Fibroblast of the aortic adventitia (primary cell): ENCODE results near the gene PLA2G4F. TPM values are rescaled to one million over a fixed set of nuclear protein-coding genes. Genes with fewer than 3 reads are reported as not detected.

ENCODE experiments used
- DNase-seq: peaks from one replicate; pipeline ENCODE4 v3.0.0-alpha.2; 2010; ENCODE audit warnings: low read depth
- H3K4me3 ChIP-seq: 2 replicates; pipeline ENCODE4 v1.5.1; 2011; ENCODE audit warnings: low read depth, mild to moderate bottlenecking, control low read depth, low read length, moderate library complexity
- total RNA-seq: library from RNA; depleted of rRNA; stranded (reverse); fragments of >200 nt; gene quantifications from 2 replicates; pipeline ENCODE4 v1.2.3, GENCODE V29; 2012; ENCODE audit warnings: low replicate concordance
- TF ChIP-seq, protein P1 (sequence below): IDR thresholded peaks from 2 replicates; pipeline ENCODE4 v1.5.1; 2011; ENCODE audit warnings: mild to moderate bottlenecking, low read length, control low read depth, inconsistent platforms; ENCODE audit not compliant: insufficient read depth

Gene PLA2G4F
- total RNA-seq, 1 donor, result not detected

DNA sequence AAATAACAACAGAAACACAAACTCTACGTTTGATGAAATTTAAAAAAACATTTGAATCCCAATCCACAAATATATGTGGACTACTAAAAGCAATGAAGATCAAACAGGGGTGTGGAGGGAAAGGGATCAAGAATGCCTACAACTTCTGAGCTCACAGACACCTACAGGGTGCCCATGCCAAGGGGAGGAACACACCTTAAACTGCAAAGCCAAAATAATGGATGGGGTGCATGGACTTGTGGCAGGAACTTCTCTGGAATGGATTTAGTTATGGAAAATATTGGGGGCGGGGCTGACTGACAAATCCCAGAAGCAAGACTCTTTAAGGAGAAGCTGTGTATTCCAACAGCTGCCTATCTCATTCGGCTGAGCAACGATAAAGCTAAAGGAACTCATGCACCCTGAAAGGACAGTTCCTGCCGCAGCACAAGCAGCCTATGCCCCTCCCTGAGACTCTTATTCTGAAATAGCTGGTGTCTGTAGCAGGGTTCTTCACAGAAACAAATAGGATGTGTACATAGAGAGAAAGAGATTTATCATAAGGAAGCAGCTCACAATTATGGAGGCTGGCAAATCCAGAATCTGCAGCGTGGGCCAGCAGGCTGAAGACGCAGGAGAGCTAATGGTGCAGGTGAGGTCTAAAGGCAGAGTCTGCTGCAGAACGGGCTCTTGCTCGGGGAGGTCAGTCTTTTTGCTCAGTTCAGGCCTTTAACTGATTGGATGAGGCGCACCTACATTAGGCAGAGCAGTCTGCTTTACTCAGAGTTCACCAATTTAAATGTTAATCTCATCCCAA, 37.6 kb downstream of the PLA2G4F start:
- TF ChIP-seq, protein P1, sequence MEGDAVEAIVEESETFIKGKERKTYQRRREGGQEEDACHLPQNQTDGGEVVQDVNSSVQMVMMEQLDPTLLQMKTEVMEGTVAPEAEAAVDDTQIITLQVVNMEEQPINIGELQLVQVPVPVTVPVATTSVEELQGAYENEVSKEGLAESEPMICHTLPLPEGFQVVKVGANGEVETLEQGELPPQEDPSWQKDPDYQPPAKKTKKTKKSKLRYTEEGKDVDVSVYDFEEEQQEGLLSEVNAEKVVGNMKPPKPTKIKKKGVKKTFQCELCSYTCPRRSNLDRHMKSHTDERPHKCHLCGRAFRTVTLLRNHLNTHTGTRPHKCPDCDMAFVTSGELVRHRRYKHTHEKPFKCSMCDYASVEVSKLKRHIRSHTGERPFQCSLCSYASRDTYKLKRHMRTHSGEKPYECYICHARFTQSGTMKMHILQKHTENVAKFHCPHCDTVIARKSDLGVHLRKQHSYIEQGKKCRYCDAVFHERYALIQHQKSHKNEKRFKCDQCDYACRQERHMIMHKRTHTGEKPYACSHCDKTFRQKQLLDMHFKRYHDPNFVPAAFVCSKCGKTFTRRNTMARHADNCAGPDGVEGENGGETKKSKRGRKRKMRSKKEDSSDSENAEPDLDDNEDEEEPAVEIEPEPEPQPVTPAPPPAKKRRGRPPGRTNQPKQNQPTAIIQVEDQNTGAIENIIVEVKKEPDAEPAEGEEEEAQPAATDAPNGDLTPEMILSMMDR, result no peak
- DNase-seq, result no peak
- H3K4me3 ChIP-seq, result no peak overlapping the region

DNA sequence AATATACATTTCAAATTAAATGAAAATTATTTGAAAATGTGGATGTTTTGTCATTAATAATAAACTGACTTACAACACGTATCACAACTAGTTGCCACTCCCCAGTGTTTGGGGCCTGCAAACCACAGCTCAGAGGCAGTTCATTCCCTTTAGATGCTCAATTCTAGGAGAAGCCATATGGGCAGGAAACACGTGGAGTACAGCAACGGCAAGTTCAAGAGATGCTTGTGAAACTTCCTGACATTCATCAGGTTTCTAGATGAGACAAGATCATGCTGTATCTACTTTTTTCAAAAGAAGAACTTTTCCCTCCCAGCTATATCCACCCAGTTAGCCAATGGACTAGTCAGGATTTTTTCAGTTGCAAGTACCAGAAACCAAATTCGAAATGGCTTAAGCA, 44.5 kb downstream of the PLA2G4F start:
- no peak for DNase-seq
- no peak overlapping the region for H3K4me3 ChIP-seq
- TF ChIP-seq, protein P1, result no peak

DNA sequence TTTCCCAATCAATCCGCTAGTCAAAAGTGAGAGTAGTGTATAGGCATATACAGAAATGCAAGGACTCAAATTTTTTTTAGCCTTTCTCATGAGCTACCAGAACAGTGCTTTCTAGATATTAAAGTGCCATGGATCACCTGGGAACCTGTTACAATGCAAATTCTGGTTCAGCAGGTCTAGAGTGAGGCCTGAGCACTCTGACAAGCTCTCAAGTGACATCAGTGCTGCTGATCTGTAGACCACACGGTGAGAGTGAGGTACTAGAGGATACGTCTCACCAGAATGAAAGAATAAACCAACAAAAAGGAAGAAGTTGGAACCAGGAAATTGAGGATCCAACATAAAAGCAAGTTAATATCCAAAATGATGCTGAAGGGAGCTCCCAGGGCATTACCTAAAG, 46.1 kb downstream of the PLA2G4F start:
- DNase-seq, result no peak
- no peak overlapping the region for H3K4me3 ChIP-seq
- TF ChIP-seq, protein P1, result no peak

DNA sequence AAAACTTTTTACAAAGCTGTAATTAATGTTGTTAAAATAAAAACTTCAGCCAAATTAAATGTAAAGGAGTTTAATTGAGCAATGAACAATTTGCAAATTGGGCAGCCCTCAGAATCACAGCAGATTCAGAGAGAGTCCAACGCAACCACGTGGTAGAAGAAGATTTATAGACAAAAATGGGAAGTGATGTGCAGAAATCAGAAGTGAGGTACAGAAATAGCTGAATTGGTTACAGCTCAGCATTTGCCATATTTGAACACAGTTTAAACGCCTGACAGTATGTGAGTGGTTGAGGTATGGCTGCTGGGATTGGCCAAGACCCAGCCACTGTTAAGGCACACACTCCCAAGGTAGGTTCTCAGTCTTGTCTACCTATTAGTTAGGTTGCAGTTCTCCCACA, 47.6 kb downstream of the PLA2G4F start:
- TF ChIP-seq, protein P1, result no peak
- no peak for DNase-seq
- no peak overlapping the region for H3K4me3 ChIP-seq

DNA sequence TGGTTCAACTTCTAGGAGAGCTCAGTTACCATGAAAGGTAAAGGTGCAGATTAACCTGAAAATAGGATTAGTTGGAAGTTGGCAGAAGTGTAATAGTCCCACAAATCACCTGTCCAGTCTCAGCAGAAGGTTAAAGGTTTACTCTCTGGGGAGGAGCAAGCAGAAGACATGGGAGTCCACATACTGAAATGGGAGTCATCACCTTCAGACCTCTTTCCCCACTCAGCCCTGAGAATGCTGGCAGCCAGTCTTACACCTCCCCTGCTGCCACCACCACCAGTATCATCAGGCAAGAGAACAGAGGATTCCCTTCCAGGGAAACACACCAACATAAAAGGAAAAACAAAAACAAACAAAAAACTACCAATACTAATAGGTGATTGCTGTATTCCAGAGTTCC, 48.2 kb downstream of the PLA2G4F start:
- no peak for DNase-seq
- TF ChIP-seq, protein P1, result no peak
- no peak overlapping the region for H3K4me3 ChIP-seq

DNA sequence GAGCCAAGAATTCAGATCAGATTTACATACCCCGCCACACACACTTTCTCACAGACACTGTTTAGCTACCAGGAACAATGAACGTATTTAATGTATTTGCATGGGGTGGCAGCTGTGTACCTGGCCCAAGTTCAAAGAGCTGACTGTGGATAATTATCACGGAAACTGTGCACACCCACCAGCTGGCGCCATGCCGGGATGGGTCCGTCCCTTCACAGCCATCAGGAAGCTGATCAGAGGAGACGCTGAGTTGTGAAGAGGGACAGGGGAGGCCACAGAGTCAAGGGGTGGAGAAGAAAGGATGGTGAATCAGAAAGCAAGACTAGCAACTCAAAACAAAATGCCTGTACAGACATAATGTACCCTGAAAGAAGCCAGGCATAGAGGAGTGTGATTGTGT, 49.0 kb downstream of the PLA2G4F start:
- TF ChIP-seq, protein P1, result no peak
- no peak for DNase-seq
- no peak overlapping the region for H3K4me3 ChIP-seq

DNA sequence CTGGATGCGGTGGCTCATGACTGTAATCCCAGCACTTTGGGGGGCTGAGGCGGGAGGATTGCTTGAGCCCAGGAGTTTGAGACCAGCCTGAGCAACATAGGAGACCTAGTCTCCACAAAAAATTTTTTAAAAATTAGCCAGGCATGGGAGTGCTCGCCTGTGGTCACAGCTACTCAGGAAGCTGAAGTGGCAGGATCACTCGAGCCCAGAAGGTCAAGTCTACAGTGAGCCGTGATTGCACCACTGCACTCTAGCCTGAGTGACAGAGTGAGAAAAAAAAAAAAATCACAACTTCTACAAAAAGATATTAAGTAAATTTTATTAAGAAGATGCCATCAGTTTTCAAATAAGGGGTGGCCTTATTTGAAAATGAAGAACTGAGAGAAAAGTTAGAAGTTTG, 50.1 kb downstream of the PLA2G4F start:
- TF ChIP-seq, protein P1, result no peak
- no peak for DNase-seq
- no peak overlapping the region for H3K4me3 ChIP-seq
